HepG2 (cell line): ENCODE data around the gene VTI1B. TPM values are rescaled to one million over a fixed set of nuclear protein-coding genes. Genes with fewer than 3 reads are reported as not detected.
A peak's percentile ranks its signal among the peaks of the same experiment; 100 is the strongest.

ENCODE experiments used
- KDM5A ChIP-seq: fragments of 200-600 bp; sonication (generic); IDR thresholded peaks from 2 replicates; pipeline ENCODE4 v1.7.0; 2018; ENCODE audit warnings: antibody characterized with exemption, mild to moderate bottlenecking, low read length, borderline replicate concordance
- MEF2D ChIP-seq: sonication (generic); formaldehyde crosslinking; IDR thresholded peaks from 2 replicates; pipeline ENCODE4 v1.5.1; 2020; ENCODE audit warnings: mild to moderate bottlenecking, missing genetic modification reagents
- MZF1 ChIP-seq: sonication (generic); formaldehyde crosslinking; IDR thresholded peaks from 2 replicates; pipeline ENCODE4 v1.8.1; 2023; ENCODE audit warnings: mild to moderate bottlenecking, missing genetic modification reagents, borderline replicate concordance
- NR1H2 ChIP-seq: sonication (generic); formaldehyde crosslinking; IDR thresholded peaks from 2 replicates; pipeline ENCODE4 v1.8.1; 2022; ENCODE audit warnings: low read depth, missing genetic modification reagents, borderline replicate concordance
- PHF8 ChIP-seq: sonication (generic); formaldehyde crosslinking; IDR thresholded peaks from 2 replicates; pipeline ENCODE4 v1.5.0; 2020; ENCODE audit warnings: missing genetic modification reagents
- POLR2G ChIP-seq: fragments of 200-400 bp; formaldehyde crosslinking; IDR thresholded peaks from 2 replicates; pipeline ENCODE4 v1.6.1; 2018; ENCODE audit warnings: mild to moderate bottlenecking, low read depth, low read length, moderate library complexity
- PTBP1 ChIP-seq: fragments of 200-400 bp; formaldehyde crosslinking; IDR thresholded peaks from 2 replicates; pipeline ENCODE4 v1.6.1; 2018; ENCODE audit warnings: low read length, low read depth; ENCODE audit not compliant: poor library complexity, severe bottlenecking
- SOX13 ChIP-seq, 3 experiments: fragments of 450-650 bp in 1 of 3; sonication (generic) in 1 of 3; formaldehyde crosslinking in 1 of 3; IDR thresholded peaks in 2 of 3; conservative IDR thresholded peaks in 1 of 3; 2 replicates each; pipeline versions ENCODE4 v1.5.0 to v1.6.1; 2016 to 2020; ENCODE audit warnings: antibody characterized with exemption in 1 of 3, mild to moderate bottlenecking in 1 of 3, missing compliant biosample characterization in 1 of 3, missing genetic modification reagents in 1 of 3, moderate library complexity in 1 of 3
- TBX3 ChIP-seq: fragments of 450-650 bp; IDR thresholded peaks from 2 replicates; pipeline ENCODE4 v1.6.1; 2017; ENCODE audit warnings: antibody characterized with exemption, mild to moderate bottlenecking, inconsistent platforms, borderline replicate concordance
- ZBTB38 ChIP-seq: sonication (generic); formaldehyde crosslinking; IDR thresholded peaks from 2 replicates; pipeline ENCODE4 v1.5.1; 2020; ENCODE audit warnings: mild to moderate bottlenecking, missing genetic modification reagents
- ZFX ChIP-seq: sonication (generic); formaldehyde crosslinking; IDR thresholded peaks from 2 replicates; pipeline ENCODE4 v1.4.0; 2020; ENCODE audit warnings: mild to moderate bottlenecking, low read depth, missing genetic modification reagents, moderate library complexity
- ZNF326 ChIP-seq: sonication (generic); formaldehyde crosslinking; IDR thresholded peaks from 2 replicates; pipeline ENCODE4 v1.4.0; 2020; ENCODE audit warnings: missing genetic modification reagents, borderline replicate concordance
- ZNF605 ChIP-seq: sonication (generic); formaldehyde crosslinking; IDR thresholded peaks from 2 replicates; pipeline ENCODE4 v1.8.0; 2022; ENCODE audit warnings: mild to moderate bottlenecking, missing genetic modification reagents
- ZNF614 ChIP-seq: IDR thresholded peaks from 2 replicates; pipeline ENCODE4 v1.6.1; 2018; ENCODE audit warnings: missing biosample characterization, missing genetic modification reagents, inconsistent platforms, borderline replicate concordance
- ZNF615 ChIP-seq: sonication (generic); formaldehyde crosslinking; IDR thresholded peaks from 2 replicates; pipeline ENCODE4 v1.5.0; 2020; ENCODE audit warnings: mild to moderate bottlenecking, missing genetic modification reagents, borderline replicate concordance
- ZNF646 ChIP-seq: sonication (generic); formaldehyde crosslinking; IDR thresholded peaks from 2 replicates; pipeline ENCODE4 v1.9.0; 2021; ENCODE audit warnings: mild to moderate bottlenecking, missing genetic modification reagents
- ZNF724P ChIP-seq: sonication (generic); formaldehyde crosslinking; IDR thresholded peaks from 2 replicates; pipeline ENCODE4 v1.8.0; 2022; ENCODE audit warnings: missing genetic modification reagents, borderline replicate concordance
- ZSCAN31 ChIP-seq: sonication (generic); formaldehyde crosslinking; IDR thresholded peaks from 2 replicates; pipeline ENCODE4 v1.5.0; 2020; ENCODE audit warnings: low read depth, mild to moderate bottlenecking, missing genetic modification reagents
- polyA plus RNA-seq, 8 experiments: library from polyadenylated mRNA; depleted of rRNA in 3 of 8; stranded (reverse) in 7 of 8; unstranded in 1 of 8; fragments of >200 nt; fragmentation: Illumina TruSeq in 4 of 8; extraction: Trizol in 4 of 8; gene quantifications; 2 replicates each; pipeline versions ENCODE4 v1.2.1 to v1.2.3, GENCODE V29; 2011 to 2016; ENCODE audit warnings: low read depth in 4 of 8, missing spikeins in 1 of 8, mixed read lengths in 1 of 8; ENCODE audit not compliant: insufficient read depth in 1 of 8
- total RNA-seq, 5 experiments: library from RNA; depleted of rRNA; stranded (reverse); fragments of >200 nt; fragmentation: Illumina TruSeq; extraction: Trizol; gene quantifications; 2 replicates each; pipeline ENCODE4 v1.2.3, GENCODE V29; 2016; ENCODE audit warnings: low read depth in 1 of 5

Gene VTI1B
- total and polyA plus RNA-seq, 2 of the 13 experiments (the other 11 are each of a cell fraction or from before 2014, with no cell fraction given): 39.0 to 103 TPM

- TF ChIP-seq ZNF326 (CRISPR knock-in tag) (no peak), NR1H2 (CRISPR knock-in tag) (0 out of 2 replicates have a peak, but pooled peaks have one; percentile 73), ZNF724P (CRISPR knock-in tag) (no peak), ZNF646 (CRISPR knock-in tag) (peak; percentile 25; the same call in 1 of the 2 replicates), ZNF614 (peak; percentile 79; the same call in 1 of the 2 replicates), ZBTB38 (CRISPR knock-in tag) (peak; percentile 98), TBX3 (no peak), MEF2D (no peak), PHF8 (CRISPR knock-in tag) (peak; percentile 71), ZNF615 (no peak), SOX13 (IDR thresholded peaks at IDR 0.05) (no peak), SOX13 (CRISPR knock-in tag; conservative IDR thresholded peaks at IDR 0.05 in 1 of 2, IDR thresholded peaks at IDR 0.05 in 1 of 2) (peak in 1 of 2 experiments; percentile 30; a peak in 1 of 4 replicates), ZNF605 (CRISPR knock-in tag) (peak; percentile 30; the same call in 1 of the 2 replicates), KDM5A (0 out of 2 replicates have a peak, but pooled peaks have one; percentile 48), POLR2G (peak; percentile 85), ZFX (CRISPR knock-in tag) (peak; percentile 81), MZF1 (CRISPR knock-in tag) (no peak), ZSCAN31 (CRISPR knock-in tag) (peak; percentile 89), PTBP1 (no peak)
These were observed 74.5 kb downstream of the VTI1B start, which contains the start of gene PIGH (continued) for GRCh38 chr14:67599698-67600561.
